Kasumi-1 (cell line): ENCODE data around the gene ACOXL.
"Not testable (repeated sequence)": the region's sequence is repeated elsewhere in the genome, so short reads cannot be mapped to it uniquely, and the experiment has no call there.

ENCODE experiments used
- DNase-seq, 2 experiments: peaks; one replicate each; lab custom pipeline; 2025; lab: John Stamatoyannopoulos, UW

ACOXL gene

GRCh38 chr2:111041398-111042202 is 309.2 kb downstream of the ACOXL start:
- DNase-seq = no peak

DNA sequence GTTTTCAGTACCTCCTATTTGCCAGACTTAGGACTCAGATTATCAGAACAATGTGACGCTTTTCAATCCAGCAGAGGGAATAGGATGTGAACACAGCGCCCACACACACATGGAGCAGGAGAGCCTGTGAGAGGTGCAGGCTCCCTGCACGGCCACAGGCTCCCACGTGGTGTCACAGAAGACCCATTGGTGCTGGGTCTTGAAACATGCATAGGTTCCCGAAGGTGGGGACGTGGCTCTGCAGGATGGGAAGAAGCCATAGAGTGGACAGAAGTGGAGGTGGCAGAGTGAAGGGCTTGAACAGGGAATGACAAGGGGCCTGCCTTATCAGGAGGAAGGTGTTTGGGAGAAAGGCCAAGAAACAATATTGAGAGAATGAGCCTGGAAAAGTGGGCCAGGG is 309.9 kb downstream of the ACOXL start:
- DNase-seq = no peak

DNA sequence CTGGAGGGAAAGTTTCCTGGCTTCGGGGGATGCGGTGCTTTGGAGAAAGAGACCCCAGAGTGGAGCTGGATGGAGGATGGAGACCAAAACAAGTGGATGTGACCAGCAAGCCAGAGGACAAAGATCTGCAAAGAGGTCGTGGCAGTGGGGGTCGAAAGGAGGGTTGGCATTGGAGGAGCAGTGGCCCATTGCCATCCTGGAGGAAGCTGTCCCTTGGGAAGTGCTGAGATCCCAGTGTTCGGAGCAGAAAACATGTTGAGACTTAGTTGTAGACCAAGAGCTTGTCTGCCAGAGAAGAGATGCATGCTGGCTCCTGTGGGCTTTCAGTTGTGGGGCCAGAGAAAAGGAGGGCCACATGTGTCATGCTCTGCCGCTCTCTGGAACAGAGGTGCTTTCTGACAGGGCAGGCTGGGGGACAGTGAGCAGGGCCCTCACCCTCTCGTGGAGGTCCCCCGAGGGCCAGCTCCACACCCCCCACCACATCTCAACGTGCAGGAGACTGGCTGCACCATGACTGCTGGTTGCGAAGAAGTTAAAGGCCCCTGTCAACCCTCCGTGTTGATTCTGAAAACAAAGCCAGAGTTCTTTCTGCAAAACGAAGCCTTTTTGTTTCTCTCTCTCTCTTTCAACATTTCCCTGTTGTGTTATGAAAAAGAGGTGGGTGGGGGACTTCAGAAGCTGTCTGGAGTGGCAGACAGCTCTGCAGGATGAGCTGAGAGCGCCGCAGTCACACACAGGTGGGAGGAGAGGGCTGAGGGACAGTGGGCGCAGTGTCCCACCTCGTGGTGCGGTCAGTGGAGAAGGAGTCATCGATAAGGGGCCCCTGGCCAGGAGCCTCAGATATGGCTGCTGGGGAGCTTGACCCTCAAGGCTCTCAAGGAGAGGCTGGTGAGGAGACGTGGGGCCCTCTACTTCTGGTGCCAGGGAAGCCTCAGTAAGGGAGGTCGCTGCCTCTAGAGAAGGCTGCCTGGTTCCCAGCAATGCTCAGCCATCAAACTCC is 310.7 kb downstream of the ACOXL start:
- DNase-seq = no peak

DNA sequence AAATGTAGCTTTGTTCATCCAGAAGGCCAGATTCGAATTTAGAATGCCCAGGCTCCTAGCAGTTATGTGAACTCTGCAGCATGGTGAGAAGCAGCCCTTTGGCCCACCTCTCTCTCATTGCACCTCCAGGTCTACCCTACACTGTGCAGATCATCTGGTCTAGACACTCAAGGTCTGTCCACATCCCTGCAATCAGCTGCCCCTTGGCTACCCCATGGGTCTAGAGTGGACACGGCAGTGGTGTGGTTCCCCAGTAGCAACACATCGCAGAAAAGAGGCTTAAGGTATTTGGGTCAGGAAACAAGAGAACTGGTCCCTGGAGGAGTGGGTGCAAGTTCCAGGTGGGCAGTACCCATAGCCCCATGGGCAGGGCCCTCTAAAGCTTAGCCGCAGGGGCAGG is 311.7 kb downstream of the ACOXL start:
- no peak for DNase-seq

DNA sequence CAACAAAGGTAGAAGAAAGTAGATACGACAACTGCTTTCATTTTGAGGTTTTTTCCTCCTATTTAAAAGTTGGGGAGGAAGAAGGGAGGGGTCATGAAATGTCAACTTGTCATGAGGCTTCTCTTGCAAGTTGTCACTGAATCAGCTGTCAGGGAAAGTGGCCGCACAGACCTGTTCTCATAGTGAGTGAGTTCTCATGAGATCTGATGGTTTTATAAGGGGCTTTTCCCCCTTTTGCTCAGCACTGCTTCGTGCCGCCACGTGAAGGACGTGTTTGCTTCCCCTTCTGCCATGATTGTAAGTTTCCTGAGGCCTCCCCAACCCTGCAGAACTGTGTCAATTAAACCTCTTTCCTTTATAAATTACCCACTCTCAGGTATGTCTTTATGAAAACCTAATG is 312.9 kb downstream of the ACOXL start:
- not testable (repeated sequence) for DNase-seq

- DNase-seq = no peak
These were observed 313.5 kb downstream of the ACOXL start for GRCh38 chr2:111045771-111046444.

DNA sequence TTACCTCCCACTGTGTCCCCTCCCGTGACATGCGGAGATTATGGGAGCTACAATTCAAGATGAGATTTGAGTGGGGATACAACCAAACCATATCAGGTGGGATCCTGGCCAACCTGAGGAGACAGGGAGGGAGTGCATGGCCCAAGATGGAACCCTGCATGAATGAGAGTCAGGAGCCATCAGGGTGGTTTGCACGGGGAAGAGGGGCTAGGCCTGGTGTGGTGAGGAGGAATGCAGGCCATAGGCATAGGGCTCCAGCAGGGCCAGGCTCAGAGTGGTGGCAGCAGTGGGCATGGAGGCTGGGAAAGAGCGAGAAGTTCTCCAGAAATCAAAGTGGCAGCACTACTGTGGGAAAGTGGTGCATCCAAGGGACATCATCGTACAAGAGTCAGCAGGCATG is 314.3 kb downstream of the ACOXL start:
- DNase-seq = no peak

DNA sequence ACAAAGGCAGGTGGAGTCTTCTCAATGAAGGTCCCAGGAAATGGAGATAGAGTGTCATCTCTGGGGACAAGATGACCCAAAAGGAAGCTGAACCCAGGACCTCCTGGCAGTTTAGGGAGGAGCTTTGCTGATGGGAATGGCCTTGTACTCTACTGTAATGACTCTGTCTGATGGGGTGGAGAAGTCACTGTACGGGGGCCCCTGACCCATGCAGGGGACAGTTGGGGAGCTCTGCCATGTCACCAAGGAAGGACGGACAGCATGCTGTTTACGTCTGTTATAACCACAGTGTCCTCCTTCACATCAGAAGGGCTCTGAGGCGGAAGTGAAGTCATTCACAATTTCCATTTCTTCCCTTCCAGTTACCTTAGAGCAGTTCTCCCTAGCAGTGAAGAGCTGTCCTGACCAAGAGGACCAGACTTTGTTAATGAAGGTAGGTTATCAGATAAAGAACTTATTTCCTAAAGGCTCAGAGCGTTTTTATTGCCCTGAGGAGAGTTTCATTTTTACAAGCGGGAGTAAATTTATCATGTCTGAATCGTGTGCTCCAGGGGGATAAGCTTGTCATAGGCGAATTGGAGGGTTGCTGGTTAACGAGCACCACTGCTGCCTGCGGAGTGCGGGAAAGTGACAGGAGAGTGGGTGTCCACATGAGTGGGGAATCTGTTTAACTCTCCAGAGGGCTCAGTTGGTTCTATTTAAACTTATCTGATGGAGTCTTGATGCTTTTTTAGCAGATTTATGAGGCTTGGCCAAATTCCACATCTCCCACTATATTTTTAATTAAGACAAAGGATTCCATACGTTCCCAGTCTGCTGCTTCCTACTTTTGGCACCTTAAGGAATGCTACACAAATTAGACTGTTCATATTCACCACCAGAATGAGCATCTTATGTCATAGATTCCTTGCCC is 316.7 kb downstream of the ACOXL start:
- no peak for DNase-seq

- no peak for DNase-seq
These were observed 317.6 kb downstream of the ACOXL start for GRCh38 chr2:111049792-111050640.

DNA sequence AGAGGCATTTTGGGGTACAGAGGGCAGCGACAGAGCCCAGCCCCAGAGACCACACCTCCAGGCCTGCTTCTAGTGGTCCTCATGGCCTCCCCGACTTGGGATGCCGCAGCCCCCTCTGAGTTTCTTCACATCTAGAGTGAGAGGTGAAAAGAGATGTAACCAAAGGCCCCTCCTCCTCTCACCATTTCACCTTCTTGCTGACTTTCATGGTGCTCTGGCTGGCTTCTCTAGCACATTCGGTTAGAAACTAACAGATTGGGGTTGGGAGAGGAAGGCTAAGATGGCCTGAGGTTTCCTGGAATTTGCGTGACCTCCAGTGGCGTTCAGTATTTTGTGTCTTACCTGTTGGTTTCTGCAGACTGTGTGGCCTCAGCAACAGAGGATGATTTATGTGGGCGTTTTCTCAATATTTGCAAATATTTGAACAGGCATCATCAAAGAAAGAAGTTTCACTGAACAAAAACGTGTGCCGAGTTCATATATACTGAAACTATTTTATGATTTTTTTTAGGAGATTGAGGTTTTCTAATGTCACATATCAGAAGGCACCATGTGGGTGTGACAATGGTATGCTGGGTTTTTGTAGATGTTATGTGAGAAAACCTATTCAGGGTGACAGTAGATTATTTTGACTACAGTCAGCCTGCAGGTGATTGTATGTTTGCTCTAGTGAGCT is 318.5 kb downstream of the ACOXL start:
- no peak for DNase-seq

DNA sequence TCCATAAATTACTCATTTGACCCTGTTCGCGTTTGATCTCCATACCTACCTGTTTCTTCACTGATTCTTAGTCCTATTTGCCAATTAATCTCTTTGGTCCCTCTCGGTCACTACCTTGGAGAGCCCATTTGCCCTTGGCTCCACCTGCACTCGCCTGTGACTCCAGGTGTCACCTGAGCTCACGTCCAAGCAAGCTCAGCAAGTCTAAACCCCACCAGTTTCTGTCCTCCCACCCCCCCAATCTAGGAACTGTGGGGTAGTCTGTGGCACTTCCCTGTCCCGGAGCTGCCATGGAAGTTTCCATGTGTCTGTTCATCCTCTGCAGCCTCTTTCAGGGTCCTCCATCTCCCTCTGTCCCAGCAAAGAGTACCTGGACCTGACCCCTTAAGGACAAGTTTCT is 320.2 kb downstream of the ACOXL start:
- no peak for DNase-seq

DNA sequence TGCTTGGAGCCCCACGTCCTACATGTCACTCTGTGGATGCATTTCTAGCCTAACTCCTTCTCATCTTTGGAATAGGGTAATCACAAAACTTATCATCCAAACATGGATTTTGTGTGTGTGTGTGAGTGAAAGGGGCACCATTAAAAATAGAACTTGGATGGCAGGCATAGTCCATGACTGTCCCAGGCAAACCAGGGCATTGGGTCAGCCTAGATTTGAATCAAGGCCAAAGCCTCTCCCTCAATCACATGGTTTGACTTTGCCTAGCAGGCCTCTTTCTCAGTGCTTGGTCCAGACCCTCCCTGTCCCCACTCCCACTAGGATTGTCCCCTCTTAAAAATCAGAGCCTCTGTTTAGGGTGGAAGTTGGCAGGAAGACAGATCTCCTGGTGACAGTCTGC is 320.9 kb downstream of the ACOXL start:
- no peak for DNase-seq

- no peak for DNase-seq
These were observed 321.6 kb downstream of the ACOXL start for GRCh38 chr2:111053825-111054515.

DNA sequence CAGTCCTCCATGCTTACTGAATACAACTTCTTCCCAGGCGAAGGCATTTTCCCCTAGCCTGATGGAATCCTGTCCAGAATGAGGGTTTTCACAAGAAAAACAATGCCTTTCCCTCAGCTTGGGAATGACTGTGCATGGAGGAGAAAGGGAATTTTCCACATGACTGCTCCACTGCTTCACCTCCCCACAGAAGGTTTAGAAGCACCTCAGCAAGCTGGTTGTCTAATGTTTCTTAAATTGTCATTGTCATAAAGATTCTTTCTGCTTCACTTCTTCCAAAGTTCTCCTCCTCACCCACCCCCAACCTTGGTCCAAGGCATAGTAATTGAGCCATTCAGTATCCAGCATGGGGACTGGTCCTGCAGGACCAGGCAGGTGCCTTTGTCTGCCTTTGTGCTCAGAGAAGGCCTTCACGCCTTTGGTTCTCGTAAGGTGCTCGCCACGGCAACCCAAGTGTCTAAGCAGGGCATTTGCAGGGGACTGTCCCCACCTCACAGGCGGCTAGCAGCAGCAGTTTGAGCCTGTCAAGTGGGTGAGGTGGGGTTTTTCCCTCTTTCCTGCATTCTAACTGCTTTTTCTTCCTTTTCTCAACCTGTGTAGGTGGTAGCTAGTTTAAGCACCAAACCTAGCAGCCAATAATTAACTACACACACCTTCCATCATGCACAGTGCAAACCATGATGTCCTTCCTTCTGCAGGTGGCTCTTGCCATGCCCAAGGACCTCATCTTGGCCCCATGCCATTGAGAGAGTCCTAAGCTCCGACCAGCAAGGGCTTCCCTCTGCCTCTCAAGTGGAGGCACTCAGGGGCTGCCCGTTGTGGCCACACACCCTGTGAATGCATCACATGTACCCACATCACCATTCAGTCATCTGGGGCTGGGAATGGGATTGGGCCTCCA is 322.7 kb downstream of the ACOXL start:
- DNase-seq = no peak

DNA sequence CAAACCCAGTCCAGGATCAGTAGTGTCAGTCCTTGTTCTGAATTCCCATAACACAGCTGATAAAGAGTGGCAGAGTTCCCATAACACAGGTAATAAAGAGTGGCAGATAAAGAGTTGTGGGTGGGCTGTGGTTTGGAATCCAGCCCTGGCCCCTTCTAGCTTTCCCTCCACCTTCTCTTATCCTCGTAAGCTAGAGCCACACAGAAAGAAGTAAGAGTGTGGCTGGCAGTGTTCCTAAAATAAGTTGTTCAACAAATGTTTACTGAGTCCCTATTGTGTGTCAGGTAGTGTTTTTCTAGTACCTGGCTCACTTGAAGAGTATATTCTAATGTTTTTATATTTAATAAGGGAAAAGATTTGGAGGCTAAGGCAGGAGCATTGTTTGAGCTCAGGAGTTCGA is 323.4 kb downstream of the ACOXL start:
- no peak for DNase-seq

- DNase-seq = no peak
These were observed 324.7 kb downstream of the ACOXL start for GRCh38 chr2:111057045-111057444.

GRCh38 chr2:111057721-111058120 is 325.3 kb downstream of the ACOXL start:
- DNase-seq = no peak

GRCh38 chr2:111058264-111058663 is 325.9 kb downstream of the ACOXL start:
- DNase-seq = no peak
